CD4-positive, alpha-beta T cell treated with Interleukin-6 at 100 ng/mL for 8 hours (primary cell): ENCODE results near the gene ARSG.
"Not testable (repeated sequence)": the region's sequence is repeated elsewhere in the genome, so short reads cannot be mapped to it uniquely, and the experiment has no call there.

Experiments used
- DNase-seq: peaks from one replicate; pipeline ENCODE4 v3.0.0-alpha.2; 2020; ENCODE audit warnings: mixed read lengths, low spot score

The ARSG gene

GRCh38 chr17:68396226-68397107, 105.2 kb downstream of the ARSG start:
- DNase-seq, result no peak

- no peak for DNase-seq
These were observed 105.8 kb downstream of the ARSG start for GRCh38 chr17:68397108-68397536.

GRCh38 chr17:68398691-68399637, 107.7 kb downstream of the ARSG start:
- DNase-seq, result peak; percentile 9

GRCh38 chr17:68399638-68400403, 108.5 kb downstream of the ARSG start:
- DNase-seq, result no peak

GRCh38 chr17:68400404-68400735, 109.1 kb downstream of the ARSG start:
- no peak for DNase-seq

GRCh38 chr17:68401288-68401687, 110.0 kb downstream of the ARSG start:
- no peak for DNase-seq

GRCh38 chr17:68403122-68403521, 111.8 kb downstream of the ARSG start:
- DNase-seq, result no peak

- not testable (repeated sequence) for DNase-seq
These were observed 112.5 kb downstream of the ARSG start for GRCh38 chr17:68403837-68404236.

GRCh38 chr17:68407656-68408055, 116.4 kb downstream of the ARSG start:
- DNase-seq, result not testable (repeated sequence)

- peak; percentile 60 for DNase-seq
These were observed 122.6 kb downstream of the ARSG start for GRCh38 chr17:68413597-68414560.

GRCh38 chr17:68414901-68415300, 123.6 kb downstream of the ARSG start:
- DNase-seq, result not testable (repeated sequence)

GRCh38 chr17:68417317-68417716, 126.0 kb downstream of the ARSG start:
- DNase-seq, result no peak

GRCh38 chr17:68418876-68419275, 127.6 kb downstream of the ARSG start:
- no peak for DNase-seq

- no peak for DNase-seq
These were observed 128.8 kb downstream of the ARSG start for GRCh38 chr17:68420065-68420464.

- no peak for DNase-seq
These were observed 130.2 kb downstream of the ARSG start for GRCh38 chr17:68421486-68421885.

GRCh38 chr17:68422821-68423220, 131.5 kb downstream of the ARSG start:
- DNase-seq, result no peak

GRCh38 chr17:68423251-68423650, 132.0 kb downstream of the ARSG start:
- DNase-seq, result no peak

- DNase-seq, result no peak
These were observed 132.9 kb downstream of the ARSG start for GRCh38 chr17:68424203-68424602.

GRCh38 chr17:68424861-68425260, 133.6 kb downstream of the ARSG start:
- DNase-seq, result no peak

- no peak for DNase-seq
These were observed 134.7 kb downstream of the ARSG start for GRCh38 chr17:68425979-68426378.

- no peak for DNase-seq
These were observed 136.3 kb downstream of the ARSG start for GRCh38 chr17:68427575-68427974.
